Measurements from ENCODE around the gene ARV1.

- TF ChIP-seq CTCF (IDR thresholded peaks at IDR 0.05): no peak
- TF ChIP-seq POLR2A (IDR thresholded peaks at IDR 0.05; ENCODE audit: low read length): no peak
- no peak for TF ChIP-seq USF2 (IDR thresholded peaks at IDR 0.05)
- no peak for TF ChIP-seq NPAS2 (CRISPR knock-in tag; IDR thresholded peaks at IDR 0.05; ENCODE audit: borderline replicate concordance)
- no peak for TF ChIP-seq MAFK (IDR thresholded peaks at IDR 0.05; ENCODE audit: partially characterized antibody)
- no peak for TF ChIP-seq RCOR1 (IDR thresholded peaks at IDR 0.05; ENCODE audit: low read depth, low read length)
- TF ChIP-seq KDM1A (IDR thresholded peaks at IDR 0.05; ENCODE audit: low read depth): no peak
- TF ChIP-seq ZFP36 (IDR thresholded peaks at IDR 0.05; ENCODE audit: borderline replicate concordance, partially characterized antibody): no peak
- TF ChIP-seq JUNB (IDR thresholded peaks at IDR 0.05): no peak
- no peak for TF ChIP-seq CHD2 (IDR thresholded peaks at IDR 0.05; ENCODE audit: low read length, partially characterized antibody)
- TF ChIP-seq CBX2 (IDR thresholded peaks at IDR 0.05; ENCODE audit: borderline replicate concordance, low read depth): no peak
- no peak for TF ChIP-seq POLR2AphosphoS2 (conservative IDR thresholded peaks at IDR 0.05; ENCODE audit: low read length)
- no peak for TF ChIP-seq RARB (CRISPR knock-in tag; IDR thresholded peaks at IDR 0.05)
- no peak for TF ChIP-seq CHD4 (IDR thresholded peaks at IDR 0.05; ENCODE audit: borderline replicate concordance)
Observed at GRCh38 chr1:230938924-230939368, 39.9 kb upstream of the ARV1 start.

Data from A549 (cell line).